SK-N-SH (cell line): ENCODE measurements around the gene RASD2.

ENCODE experiments used
- ELF1 ChIP-seq: IDR thresholded peaks from 2 replicates; pipeline ENCODE4 v1.4.0; 2012
- EP300 ChIP-seq, 2 experiments: IDR thresholded peaks; 2 replicates each; pipeline versions ENCODE4 v1.4.0 to v1.6.1; 2012; ENCODE audit warnings: borderline replicate concordance in 1 of 2, low read depth in 1 of 2, low read length in 1 of 2
- TF ChIP-seq, protein P1 (sequence below): fragments of 200-600 bp; sonication (generic); IDR thresholded peaks from 2 replicates; pipeline ENCODE4 v1.6.1; 2017; ENCODE audit warnings: antibody characterized with exemption, mild to moderate bottlenecking, moderate library complexity

DNA sequence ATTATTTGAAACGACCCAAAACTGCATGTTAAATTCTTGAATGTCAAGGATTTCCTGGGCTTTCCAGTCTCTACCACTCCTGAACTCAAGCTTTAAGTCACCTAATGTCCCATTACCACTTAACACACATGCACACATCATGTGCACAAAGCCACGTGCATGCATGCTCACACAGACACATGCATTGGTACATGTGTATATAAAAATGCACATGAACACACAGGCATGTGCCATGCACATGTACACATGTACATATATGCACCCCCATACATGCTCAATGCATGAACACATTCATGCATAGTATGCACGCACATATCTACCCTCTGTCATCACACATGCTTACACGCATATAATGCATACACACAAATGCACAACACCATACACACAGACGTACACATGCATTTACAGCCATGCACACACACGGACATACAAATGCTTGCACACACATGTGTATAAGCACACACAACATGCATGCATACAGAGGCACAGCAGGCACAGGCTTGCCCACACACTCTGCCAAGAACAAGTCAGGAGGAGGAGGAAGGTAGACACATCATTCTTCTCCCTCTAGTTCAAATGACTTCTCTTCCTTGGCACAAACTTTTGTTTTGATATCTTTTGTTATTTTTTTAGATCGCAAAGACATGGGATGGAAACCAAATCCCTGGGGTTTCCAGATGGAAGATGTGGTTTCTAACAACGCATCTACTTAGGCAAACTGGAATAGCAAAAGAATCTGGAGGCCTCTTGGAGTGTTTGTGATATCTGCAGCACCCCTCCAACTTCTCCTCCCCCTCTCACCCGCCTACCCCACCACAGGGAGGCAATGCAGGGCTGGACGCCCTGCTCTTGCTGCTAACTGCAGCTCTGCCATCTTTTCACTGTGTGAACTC, 24.6 kb downstream of the RASD2 start:
- TF ChIP-seq, protein P1, sequence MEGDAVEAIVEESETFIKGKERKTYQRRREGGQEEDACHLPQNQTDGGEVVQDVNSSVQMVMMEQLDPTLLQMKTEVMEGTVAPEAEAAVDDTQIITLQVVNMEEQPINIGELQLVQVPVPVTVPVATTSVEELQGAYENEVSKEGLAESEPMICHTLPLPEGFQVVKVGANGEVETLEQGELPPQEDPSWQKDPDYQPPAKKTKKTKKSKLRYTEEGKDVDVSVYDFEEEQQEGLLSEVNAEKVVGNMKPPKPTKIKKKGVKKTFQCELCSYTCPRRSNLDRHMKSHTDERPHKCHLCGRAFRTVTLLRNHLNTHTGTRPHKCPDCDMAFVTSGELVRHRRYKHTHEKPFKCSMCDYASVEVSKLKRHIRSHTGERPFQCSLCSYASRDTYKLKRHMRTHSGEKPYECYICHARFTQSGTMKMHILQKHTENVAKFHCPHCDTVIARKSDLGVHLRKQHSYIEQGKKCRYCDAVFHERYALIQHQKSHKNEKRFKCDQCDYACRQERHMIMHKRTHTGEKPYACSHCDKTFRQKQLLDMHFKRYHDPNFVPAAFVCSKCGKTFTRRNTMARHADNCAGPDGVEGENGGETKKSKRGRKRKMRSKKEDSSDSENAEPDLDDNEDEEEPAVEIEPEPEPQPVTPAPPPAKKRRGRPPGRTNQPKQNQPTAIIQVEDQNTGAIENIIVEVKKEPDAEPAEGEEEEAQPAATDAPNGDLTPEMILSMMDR, result peak; percentile 19; the same call in 1 of the 2 replicates
- TF ChIP-seq EP300 (IDR thresholded peaks at IDR 0.05; ENCODE audit: borderline replicate concordance in 1 of 2, low read depth in 1 of 2, low read length in 1 of 2) (no peak), ELF1 (no peak)
